Chondrocyte (in vitro differentiated cells): Measurements from ENCODE around the gene SYCE3. TPM values are rescaled to one million over a fixed set of nuclear protein-coding genes. Genes with fewer than 3 reads are reported as not detected.

Experiments used
- DNase-seq: peaks from one replicate; pipeline ENCODE4 v3.0.0; 2021; ENCODE audit warnings: mixed read lengths, low spot score
- H3K27ac Mint-ChIP-seq: one replicate; pipeline ENCODE4 v1.8.0; 2021; ENCODE audit warnings: mild to moderate bottlenecking, moderate library complexity, mixed read lengths; ENCODE audit not compliant: unreplicated experiment
- H3K27me3 Mint-ChIP-seq: 2 replicates; pipeline ENCODE4 v1.8.0; 2021; ENCODE audit warnings: low read depth, mixed read lengths
- H3K36me3 Mint-ChIP-seq: 2 replicates; pipeline ENCODE4 v1.8.0; 2021; ENCODE audit warnings: low read depth, mixed read lengths
- H3K4me1 Mint-ChIP-seq: 2 replicates; pipeline ENCODE4 v1.8.0; 2021; ENCODE audit warnings: low read depth, mild to moderate bottlenecking, mixed read lengths
- H3K4me3 Mint-ChIP-seq: one replicate; pipeline ENCODE4 v1.8.0; 2021; ENCODE audit warnings: mild to moderate bottlenecking, moderate library complexity, mixed read lengths; ENCODE audit not compliant: unreplicated experiment
- H3K9me3 Mint-ChIP-seq: 2 replicates; pipeline ENCODE4 v1.8.0; 2021; ENCODE audit warnings: low read depth, mixed read lengths
- CTCF ChIP-seq: fragments of 200-600 bp; sonication (generic); IDR thresholded peaks from 2 replicates; pipeline ENCODE4 v1.5.0; 2021; ENCODE audit warnings: antibody characterized with exemption, mild to moderate bottlenecking, moderate library complexity
- total RNA-seq: library from RNA; stranded (reverse); gene quantifications from 3 replicates; pipeline ENCODE4 v1.2.1, GENCODE V29; 2021

The SYCE3 gene
- total RNA-seq, 1 donor from 2014 or later: not detected

GRCh38 chr22:50604256-50605001, 41.7 kb upstream of the SYCE3 start:
- Mint-ChIP-seq H3K4me1 (peaks cover 9% of the 10 kb centered on the region), H3K36me3 (no peaks in the 10 kb centered on the region), H3K4me3 (no peak overlapping the region), H3K9me3 (no peaks in the 10 kb centered on the region), H3K27ac (no peak overlapping the region), H3K27me3 (no peaks in the 10 kb centered on the region)
- no peak for TF ChIP-seq CTCF
- DNase-seq: no peak

GRCh38 chr22:50603511-50604255, 41.0 kb upstream of the SYCE3 start:
- DNase-seq: no peak
- Mint-ChIP-seq H3K4me1 (peaks cover 9% of the 10 kb centered on the region), H3K9me3 (no peaks in the 10 kb centered on the region), H3K4me3 (no peak overlapping the region), H3K27ac (no peak overlapping the region), H3K27me3 (no peaks in the 10 kb centered on the region), H3K36me3 (no peaks in the 10 kb centered on the region)
- TF ChIP-seq CTCF: no peak

GRCh38 chr22:50602338-50602700, 39.6 kb upstream of the SYCE3 start:
- H3K4me3 Mint-ChIP-seq: peak overlapping the region; percentile 58
- TF ChIP-seq CTCF: no peak

GRCh38 chr22:50601669-50602337, 39.1 kb upstream of the SYCE3 start:
- no peak for DNase-seq
- Mint-ChIP-seq H3K4me1 (peaks cover 9% of the 10 kb centered on the region), H3K27ac (no peak overlapping the region), H3K9me3 (no peaks in the 10 kb centered on the region), H3K27me3 (no peaks in the 10 kb centered on the region), H3K4me3 (peak overlapping the region; percentile 58), H3K36me3 (peaks cover 4% of the 10 kb centered on the region)
- TF ChIP-seq CTCF: no peak

More at GRCh38 chr22:50602338-50602700, 39.6 kb upstream of the SYCE3 start:
- no peak for DNase-seq
- H3K9me3 Mint-ChIP-seq: no peaks in the 10 kb centered on the region
- no peaks in the 10 kb centered on the region for H3K36me3 Mint-ChIP-seq
- H3K27me3 Mint-ChIP-seq: no peaks in the 10 kb centered on the region
- H3K27ac Mint-ChIP-seq: no peak overlapping the region
- peaks cover 9% of the 10 kb centered on the region for H3K4me1 Mint-ChIP-seq

- no peak overlapping the region for H3K27ac Mint-ChIP-seq
- no peaks in the 10 kb centered on the region for H3K27me3 Mint-ChIP-seq
- no peak for DNase-seq
- H3K9me3 Mint-ChIP-seq: no peaks in the 10 kb centered on the region
- peaks cover 9% of the 10 kb centered on the region for H3K4me1 Mint-ChIP-seq
- H3K4me3 Mint-ChIP-seq: peak overlapping the region; percentile 58
- peaks cover 5% of the 10 kb centered on the region for H3K36me3 Mint-ChIP-seq
- TF ChIP-seq CTCF: no peak
Measured at GRCh38 chr22:50600967-50601668, 38.4 kb upstream of the SYCE3 start.
